NOMO-1 treated with dmso at 0.1 percent for 144 hours (cell line): ENCODE measurements around the gene DPY19L2.
"Not testable (repeated sequence)": the region's sequence is repeated elsewhere in the genome, so short reads cannot be mapped to it uniquely, and the experiment has no call there.

Experiments used
- DNase-seq: peaks from one replicate; lab custom pipeline; 2025; ENCODE audit not compliant: unreplicated experiment; lab: John Stamatoyannopoulos, UW

The DPY19L2 gene

DNA sequence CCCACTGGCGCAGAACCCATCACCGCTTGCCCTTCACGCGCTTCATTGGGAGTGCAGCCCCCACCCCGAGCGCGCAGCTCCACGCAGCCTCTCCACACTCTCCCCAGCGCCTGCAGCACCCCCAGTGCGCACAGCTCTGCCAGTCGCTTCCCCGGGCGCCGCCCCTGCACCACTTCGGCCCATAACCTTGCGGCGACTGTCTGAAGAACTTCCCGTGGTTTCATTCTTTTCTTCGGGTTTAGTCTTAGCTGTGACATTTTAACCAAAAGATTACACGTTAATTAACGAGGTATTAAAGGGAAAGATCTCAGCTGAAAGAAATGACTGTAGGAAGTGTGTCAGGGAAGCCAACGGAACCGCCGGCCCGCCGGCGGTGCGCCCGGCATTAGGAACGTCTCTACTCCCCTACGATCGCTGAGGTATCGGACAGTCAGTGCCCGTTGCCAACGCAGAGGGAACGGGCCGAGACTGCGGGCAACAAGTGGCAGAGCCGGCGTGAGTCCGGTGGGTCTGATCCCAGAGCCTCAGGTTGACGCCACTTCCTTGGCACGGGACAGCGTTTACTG, 590 bp upstream of the DPY19L2 start:
- DNase-seq, result not testable (repeated sequence)

DNA sequence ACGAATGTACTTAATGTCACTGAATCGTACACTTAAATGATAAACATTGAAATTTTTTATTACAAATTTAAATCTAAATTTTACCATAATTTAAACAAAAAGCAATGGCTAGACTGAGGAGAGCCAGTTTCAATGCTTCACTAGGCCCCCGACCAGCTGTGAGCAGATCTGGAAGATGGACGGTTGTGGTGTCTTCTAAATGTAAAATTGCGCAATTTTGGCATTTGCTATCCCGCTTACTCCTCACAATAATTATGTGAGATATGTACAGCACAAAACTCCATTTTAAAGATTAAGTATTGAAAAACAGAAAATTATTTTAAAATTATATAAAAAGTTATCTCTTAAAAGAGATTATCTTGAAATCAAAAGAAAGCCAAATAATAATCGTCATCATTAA, 5.3 kb downstream of the DPY19L2 start:
- DNase-seq, result not testable (repeated sequence)

DNA sequence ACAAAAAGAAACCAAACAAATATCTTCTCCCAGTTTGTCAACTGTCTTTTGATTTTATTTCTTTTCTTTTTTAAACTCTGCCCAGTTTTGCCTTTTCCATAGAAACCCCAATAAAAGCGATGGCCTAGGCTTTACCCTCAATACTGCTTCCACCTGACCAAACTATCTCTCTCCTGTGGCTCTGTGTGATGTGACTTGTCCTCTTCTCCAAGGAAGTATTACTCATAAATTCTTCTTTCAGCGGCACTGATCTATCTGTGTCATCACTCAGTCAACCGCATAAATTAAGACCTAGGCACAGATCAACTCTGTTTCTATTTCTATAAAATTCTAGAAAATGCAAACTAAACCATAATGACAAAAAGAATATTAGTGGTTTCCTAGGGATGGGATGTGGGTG, 9.8 kb downstream of the DPY19L2 start:
- not testable (repeated sequence) for DNase-seq

DNA sequence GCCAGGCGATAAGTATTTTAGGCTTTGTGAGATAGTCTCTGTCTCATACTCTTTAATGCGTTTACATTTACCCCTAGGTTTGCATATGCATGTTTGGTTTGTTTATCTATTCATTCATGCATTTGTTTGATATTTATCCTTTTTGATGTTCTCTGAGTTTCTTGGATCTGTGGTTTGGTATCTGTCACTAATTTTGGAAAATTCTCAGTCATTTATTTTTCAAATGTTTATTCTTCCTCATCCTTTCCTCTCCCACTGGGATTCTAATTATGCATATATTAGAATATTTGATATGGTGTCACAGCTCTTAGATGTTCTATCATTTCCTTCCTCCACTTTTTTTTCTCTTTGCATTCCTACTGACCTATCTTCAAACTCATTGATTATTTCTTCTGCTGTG, 11.9 kb downstream of the DPY19L2 start:
- not testable (repeated sequence) for DNase-seq

DNA sequence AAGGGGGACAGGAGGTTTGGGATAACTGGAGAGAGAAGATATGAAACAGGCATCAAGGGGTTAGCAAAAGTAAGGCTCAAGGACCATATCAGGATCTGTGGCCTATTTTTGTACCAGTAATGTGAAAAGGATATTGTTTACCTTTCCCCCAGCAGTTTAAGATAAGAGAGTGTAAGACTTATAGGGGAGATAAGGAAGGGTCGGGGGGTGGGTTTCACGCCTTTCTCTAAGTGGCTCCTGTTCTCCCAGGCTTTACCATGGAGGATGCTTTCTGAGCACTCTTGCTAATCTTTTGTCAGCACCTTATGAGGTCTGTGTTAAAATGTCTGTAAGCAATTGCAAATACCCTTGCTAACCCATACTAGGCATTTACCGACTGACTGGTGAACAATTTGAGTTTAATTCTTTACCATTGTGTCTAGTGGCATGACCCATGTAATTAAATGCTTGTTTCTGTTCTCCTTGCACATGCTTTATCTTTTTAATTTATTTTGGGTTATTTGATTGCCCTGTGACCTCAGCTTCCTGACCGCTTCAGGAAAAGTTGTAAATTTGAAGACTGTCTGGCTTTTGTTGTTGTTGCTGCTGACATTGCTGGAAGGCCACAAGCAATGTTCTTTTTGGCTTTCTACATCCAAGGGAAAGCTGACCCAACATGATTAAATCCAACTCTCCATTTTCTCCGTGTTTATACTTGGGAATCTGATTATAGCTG, 12.6 kb downstream of the DPY19L2 start:
- DNase-seq, result not testable (repeated sequence)

DNA sequence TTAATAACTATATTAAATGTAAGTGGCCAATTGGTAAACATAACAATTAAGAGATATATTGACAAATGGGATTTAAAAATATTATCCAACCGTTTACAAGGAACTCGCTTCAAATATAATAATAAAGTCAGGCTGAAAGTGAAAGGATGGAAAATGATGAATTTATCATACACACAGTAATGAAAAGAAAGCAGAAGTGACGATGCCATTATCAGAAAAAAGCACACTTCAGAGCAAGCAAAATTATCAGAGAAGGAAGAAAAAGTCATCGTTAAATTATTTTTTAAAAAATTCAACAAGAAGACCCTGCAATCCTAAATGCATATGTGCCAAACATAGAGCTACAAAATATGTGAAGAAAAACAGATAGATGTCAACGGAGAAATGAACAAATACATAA, 13.8 kb downstream of the DPY19L2 start:
- DNase-seq, result not testable (repeated sequence)

DNA sequence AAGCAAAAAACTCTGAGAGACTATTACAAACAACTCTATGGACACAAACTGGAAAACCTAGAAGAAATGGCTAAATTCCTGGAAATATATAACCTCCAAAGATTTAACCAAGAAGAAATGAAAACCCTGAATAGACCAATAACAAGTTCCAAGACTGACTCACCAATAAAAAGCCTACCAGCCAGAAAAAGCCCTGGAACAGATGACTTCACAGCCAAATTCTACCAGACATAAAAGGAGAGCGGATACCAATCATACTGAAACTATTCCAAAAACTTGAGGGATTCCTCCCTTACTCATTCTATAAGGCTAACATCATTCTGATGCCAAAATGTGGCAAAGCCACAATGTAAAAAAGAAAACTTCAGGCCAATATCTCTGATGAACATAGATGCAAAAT, 18.8 kb downstream of the DPY19L2 start:
- DNase-seq, result not testable (repeated sequence)

DNA sequence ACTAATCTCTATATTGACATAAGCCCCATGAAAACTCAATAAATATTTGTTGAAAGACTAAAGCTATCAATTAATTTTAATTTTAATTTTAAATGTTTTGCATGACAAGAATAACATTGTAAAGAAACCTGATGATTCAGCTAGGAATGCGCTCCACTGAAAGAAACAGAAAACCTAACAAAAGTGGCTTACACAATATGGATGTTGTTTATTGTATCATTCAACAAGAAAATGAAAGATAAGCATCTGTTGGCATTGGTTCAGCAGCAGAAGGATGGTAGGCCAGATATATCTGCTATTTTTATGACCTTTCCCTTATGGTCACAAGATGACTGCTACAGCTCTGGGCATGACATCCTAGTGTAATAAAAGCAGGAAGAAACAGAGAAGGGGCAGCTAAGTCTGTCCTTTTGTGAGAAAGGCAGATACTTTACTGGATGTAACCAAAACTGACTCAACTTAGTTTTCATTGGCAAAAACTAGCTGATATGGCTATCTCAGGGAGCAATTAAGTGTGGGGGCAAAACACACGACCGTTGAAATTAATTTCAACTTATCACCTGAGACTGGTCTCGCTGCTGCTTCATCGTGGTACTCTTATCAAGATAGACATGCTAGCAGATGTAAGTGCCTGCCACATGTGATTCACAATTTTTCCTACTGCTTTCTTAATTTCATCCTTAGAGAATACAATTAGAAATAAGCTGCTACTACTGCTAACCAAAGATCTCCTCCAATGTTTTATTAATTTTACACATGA, 24.7 kb downstream of the DPY19L2 start:
- not testable (repeated sequence) for DNase-seq

DNA sequence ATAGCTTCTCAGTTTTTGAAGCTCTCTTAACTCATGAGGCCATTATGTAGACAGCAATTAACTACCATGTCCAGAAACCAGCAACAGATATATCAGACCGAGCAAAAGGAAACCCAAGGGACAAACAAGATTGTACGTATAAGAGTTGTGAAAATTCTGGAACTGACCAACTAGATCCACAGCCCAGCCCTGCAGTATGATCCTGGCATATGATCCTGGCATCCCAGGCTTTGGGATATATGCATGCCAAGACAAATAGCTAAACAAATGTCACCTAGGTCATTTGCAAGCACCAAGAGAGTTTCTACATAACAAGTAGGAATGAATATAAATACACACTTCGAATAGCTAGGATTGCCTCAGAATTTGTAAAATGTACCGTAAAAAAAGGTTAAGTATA, 44.0 kb downstream of the DPY19L2 start:
- not testable (repeated sequence) for DNase-seq

DNA sequence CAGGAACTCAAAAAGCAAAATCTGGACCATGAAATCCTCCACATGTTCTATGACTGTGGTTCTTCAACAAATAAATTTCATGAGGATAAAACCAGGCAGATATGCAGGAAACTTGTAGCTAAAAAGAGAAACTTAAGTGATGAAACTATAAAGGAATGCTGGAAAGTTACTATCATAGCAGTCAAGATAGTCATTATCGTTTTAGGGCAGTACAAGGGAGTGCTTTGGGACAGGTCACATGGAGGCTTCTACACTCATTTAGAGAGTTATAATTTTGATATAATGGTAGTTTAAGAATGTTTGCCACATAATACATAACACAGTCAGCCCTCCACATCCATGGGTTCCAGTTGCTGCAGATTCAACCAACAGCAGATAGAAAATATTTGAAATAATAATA, 52.7 kb downstream of the DPY19L2 start:
- DNase-seq, result not testable (repeated sequence)

DNA sequence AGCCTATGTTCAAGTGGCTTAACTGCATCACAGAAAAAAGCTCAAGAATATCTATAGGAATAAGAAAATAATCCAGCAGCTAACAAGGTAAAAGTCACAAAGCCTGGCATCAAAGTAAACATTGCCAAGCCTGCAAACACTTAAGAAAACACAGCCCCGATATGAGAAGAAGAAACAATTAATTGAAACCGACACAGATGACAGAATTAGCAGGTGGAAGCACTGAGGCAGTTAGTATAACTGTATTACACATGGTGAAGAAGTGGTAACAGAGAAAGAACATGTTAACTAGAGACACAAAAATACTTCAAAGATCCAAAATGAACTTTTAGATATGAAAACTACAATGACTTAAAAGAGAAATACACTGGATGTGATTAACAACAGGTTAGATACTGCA, 57.0 kb downstream of the DPY19L2 start:
- not testable (repeated sequence) for DNase-seq

DNA sequence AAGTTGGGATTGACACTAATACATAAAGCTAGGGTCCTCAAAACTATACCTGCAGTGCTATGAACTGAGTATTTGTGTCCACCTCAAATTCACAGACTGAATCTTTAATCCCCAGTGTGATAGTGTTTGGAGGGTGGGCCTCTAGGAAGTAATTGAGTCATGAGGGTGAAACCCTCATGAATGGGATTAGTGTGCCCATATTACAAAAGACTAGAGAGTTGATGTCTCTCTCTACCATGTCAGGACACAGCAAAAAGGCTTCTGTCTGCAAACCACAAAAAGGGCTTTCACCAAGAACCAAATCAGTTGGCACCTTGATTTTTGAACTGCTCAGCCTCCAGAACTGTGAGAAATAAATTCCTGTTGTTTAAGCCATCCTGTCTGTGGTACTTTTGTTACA, 59.0 kb downstream of the DPY19L2 start:
- not testable (repeated sequence) for DNase-seq

DNA sequence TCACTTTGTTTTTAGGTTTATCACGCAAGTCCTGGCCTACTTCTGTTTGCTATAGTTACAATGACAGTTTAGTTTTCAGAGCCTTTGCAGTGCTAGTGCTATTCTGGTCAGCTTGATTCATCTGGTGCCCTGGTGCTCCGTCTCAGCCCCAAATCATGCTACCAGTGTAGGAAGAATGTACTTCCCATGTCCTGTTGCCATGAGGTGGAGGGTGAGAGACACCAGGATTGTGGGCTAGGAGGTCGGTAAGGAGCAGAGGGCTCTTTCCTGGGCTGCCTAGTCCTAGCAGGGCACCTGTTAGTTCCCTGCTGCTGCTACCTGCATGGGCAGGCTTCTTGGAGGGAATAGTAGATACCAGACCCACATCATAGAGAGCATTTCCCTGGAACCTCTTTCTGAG, 63.3 kb downstream of the DPY19L2 start:
- DNase-seq, result not testable (repeated sequence)

DNA sequence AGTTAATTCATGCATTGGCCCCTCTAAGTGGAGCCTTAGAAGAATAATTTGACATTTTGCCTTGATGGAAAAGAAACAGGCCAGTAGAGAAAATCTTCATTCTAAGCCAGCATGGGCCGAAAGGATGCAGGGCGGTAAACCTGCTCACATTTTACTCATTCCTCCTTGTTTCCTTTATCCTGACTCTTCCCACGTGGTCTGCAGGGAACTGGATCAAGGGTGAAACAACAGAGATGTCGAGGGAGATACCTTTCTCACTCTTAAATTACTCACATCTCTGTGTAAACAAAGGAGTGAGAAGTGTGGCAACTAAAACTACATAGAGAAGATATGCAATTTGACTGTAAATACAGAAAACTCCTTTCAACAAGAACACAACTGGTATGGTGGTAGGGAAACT, 73.5 kb downstream of the DPY19L2 start:
- not testable (repeated sequence) for DNase-seq

DNA sequence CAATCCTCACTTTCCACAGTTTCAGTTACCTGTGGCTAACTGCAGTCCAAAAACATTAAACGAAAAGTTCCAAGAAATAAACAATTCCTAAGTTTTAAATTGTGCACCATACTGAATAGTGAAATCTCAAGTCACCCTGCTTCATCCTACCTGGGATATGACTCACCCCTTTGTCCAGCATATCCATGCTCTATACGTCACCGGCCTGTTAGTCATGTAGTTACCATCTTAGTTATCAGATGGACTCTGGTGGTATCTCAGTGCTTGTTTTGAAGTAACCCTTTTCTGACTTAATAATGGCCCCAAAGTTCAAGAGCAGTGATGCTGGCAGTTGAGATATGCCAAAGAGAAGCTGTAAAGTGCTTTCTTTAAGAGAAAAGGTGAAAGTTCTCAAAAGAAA, 83.9 kb downstream of the DPY19L2 start:
- DNase-seq, result not testable (repeated sequence)

DNA sequence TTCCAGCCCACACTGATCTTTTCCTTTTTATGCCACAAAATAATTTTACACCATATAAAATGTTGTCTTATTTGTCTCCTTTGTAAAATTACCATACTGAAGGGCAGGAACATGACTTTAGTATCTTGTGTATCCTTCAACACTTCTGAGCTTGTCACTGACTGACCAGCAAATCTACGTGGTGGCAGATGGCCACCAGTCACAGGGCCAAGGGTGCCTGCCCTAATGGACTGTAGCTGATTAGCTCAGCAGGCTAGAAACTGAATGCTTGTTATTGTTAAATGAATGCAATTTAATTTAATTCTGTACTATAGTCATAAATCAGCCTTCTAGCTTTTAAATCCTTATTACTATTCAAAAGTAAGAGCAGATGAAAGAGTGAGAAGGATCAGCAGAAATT, 85.0 kb downstream of the DPY19L2 start:
- DNase-seq, result not testable (repeated sequence)

DNA sequence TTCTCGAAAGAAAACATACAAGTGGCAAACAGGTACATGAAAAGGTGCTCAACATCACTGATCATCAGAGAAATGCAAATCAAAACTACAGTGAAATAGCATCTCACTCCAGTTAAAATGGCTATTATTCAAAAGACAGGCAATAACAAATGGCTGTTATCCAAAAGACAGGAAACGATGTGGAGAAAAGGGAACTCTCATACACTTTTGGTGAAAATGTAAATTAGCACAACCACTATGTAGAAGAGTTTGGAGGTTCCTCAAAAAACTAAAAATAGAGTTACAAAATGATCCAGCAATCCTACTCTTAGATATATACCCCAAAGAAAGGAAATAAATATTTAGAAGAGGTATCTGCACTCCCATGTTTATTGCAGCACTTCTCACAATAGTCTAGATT, 90.7 kb downstream of the DPY19L2 start:
- not testable (repeated sequence) for DNase-seq

DNA sequence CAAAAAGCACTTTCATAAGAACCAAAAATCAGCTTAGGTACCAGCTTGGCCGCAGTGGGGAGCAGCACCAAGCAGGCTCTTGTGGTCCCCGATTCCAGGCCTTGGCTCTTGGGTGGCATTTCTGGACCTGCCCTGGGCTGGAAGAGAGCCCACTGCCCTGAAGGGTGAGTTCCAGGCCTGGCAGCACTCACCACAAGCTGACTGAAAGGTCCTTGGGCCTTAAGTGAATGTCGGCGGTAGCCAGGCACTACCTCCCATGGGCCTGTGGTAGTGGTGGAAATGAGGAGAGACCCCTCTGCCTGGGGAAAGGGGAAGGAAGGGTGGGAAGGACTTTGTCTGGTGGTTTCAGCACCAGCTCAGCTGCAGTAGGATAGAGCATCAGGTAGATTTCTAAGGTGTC, 96.3 kb downstream of the DPY19L2 start:
- DNase-seq, result not testable (repeated sequence)

DNA sequence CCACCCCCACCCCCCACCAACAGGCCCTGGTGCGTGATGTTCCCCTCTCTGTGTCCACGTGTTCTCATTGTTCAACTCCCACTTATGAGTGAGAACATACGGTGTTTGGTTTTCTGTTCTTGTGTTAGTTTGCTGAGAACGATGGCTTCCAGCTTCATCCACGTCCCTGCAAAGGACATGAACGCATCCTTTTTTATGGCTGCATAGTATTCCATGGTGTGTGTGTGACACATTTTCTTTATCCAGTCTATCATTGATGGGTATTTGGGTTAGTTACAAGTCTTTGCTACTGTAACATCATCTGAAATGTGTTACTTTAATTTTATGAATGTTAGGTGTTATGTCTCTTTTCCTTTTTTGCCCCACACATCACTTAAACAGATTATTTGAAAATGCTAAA, 109.8 kb downstream of the DPY19L2 start:
- DNase-seq, result not testable (repeated sequence)

DNA sequence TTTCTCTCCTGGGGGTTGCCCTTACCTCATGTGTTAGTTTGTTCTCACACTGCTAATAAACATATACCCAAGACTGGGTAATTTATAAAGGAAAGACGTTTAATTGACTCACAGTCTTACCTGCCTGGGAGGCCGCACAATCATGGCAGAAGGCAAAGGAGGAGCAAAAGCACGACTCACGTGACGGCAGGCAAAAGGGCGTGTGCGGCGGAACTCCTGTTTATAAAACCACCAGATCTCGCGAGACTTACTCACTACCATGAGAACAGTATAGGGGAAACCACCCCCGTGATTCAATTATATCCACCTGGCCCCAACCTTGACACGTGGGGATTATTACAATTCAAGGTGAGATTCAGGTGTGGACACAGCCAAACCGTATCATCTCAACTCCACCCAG, 116.9 kb downstream of the DPY19L2 start:
- not testable (repeated sequence) for DNase-seq

DNA sequence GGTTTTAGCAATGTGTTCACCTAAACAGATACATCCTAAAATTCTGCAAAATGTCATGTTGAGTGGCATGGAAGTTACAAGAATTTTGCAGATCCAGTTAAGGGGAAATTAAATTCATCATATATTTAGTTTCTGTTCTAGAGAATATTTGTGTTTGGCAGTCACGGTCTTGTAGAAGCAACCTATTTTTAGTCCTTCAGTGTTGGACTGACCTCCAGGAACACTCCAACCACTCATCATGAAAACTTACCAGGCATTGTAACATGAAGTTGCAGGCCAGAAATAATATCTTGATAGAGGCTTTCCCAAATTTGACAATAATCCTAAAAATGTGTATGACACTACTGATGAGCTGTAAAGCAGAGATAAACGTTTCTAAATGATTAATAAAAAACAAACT, 119.3 kb downstream of the DPY19L2 start:
- not testable (repeated sequence) for DNase-seq
